GM21825 (cell line): Measurements from ENCODE around the gene ATG9A.
A peak's percentile ranks its signal among the peaks of the same experiment; 100 is the strongest.
"Not testable (repeated sequence)": the region's sequence is repeated elsewhere in the genome, so short reads cannot be mapped to it uniquely, and the experiment has no call there.

Experiments
- ATAC-seq: cut with Tn5 transposase; IDR thresholded peaks from one replicate; pipeline ENCODE4 v1.9.1; 2021; ENCODE audit warnings: mild to moderate bottlenecking, moderate library complexity; ENCODE audit not compliant: unreplicated experiment

Gene ATG9A

GRCh38 chr2:219207134-219207883, 22.1 kb downstream of the ATG9A start:
- no peak for ATAC-seq

- ATAC-seq: peak; percentile 97
These were observed 22.9 kb downstream of the ATG9A start, which contains the start of gene ZFAND2B for GRCh38 chr2:219206328-219207133. Gene ZFAND2B, plus strand, starts transcription at chr2:219206782. Its CDS starts 206 bp downstream, at chr2:219206988.

GRCh38 chr2:219205981-219206327, 23.5 kb downstream of the ATG9A start:
- no peak for ATAC-seq

- no peak for ATAC-seq
These were observed 24.3 kb downstream of the ATG9A start for GRCh38 chr2:219205165-219205538.

- ATAC-seq: no peak
These were observed 24.8 kb downstream of the ATG9A start for GRCh38 chr2:219204425-219205164.

GRCh38 chr2:219201331-219201730, 28.1 kb downstream of the ATG9A start:
- not testable (repeated sequence) for ATAC-seq

GRCh38 chr2:219200502-219201326, 28.7 kb downstream of the ATG9A start:
- ATAC-seq: not testable (repeated sequence)

- ATAC-seq: no peak
These were observed 29.8 kb downstream of the ATG9A start for GRCh38 chr2:219199470-219200211.

GRCh38 chr2:219198974-219199373, 30.5 kb downstream of the ATG9A start:
- ATAC-seq: no peak

GRCh38 chr2:219197388-219197787, 32.0 kb downstream of the ATG9A start:
- ATAC-seq: no peak

- no peak for ATAC-seq
These were observed 42.5 kb downstream of the ATG9A start for GRCh38 chr2:219186754-219187456.

- ATAC-seq: no peak
These were observed 45.3 kb downstream of the ATG9A start for GRCh38 chr2:219184121-219184520.

- ATAC-seq: no peak
These were observed 46.2 kb downstream of the ATG9A start for GRCh38 chr2:219183151-219183772.

- no peak for ATAC-seq
These were observed 46.9 kb downstream of the ATG9A start for GRCh38 chr2:219182331-219183150.

GRCh38 chr2:219181531-219181930, 47.9 kb downstream of the ATG9A start:
- no peak for ATAC-seq

GRCh38 chr2:219180961-219181360, 48.5 kb downstream of the ATG9A start:
- no peak for ATAC-seq

- no peak for ATAC-seq
These were observed 49.6 kb downstream of the ATG9A start for GRCh38 chr2:219179601-219180465.
